NAMALWA (cell line): Measurements from ENCODE around the gene ZNF584.
"Not testable (repeated sequence)": the region's sequence is repeated elsewhere in the genome, so short reads cannot be mapped to it uniquely, and the experiment has no call there.

Source experiments
- DNase-seq: peaks from one replicate; pipeline ENCODE4 v3.0.0-alpha.2; 2015; ENCODE audit warnings: low spot score

ZNF584 gene

DNA sequence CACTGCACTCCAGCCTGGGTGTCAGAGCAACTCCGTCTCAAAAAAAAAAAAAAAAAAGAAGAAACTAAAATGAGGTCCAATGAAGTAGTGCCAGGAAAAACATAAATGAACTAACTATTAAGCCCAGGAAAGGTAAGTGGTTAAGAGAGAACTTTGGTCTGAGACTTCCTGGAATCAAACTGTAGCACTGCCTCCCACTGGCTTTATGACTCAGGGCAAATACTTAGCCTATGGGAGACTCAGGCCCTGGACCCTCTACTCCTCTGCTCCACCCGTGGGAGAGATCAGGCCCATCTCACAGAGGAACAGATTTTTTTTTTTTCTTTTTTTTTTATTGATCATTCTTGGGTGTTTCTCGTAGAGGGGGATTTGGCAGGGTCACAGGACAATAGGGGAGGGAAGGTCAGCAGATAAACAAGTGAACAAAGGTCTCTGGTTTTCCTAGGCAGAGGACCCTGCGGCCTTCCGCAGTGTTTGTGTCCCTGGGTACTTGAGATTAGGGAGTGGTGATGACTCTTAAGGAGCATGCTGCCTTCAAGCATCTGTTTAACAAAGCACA lies 4.5 kb upstream of the ZNF584 start:
- not testable (repeated sequence) for DNase-seq

DNA sequence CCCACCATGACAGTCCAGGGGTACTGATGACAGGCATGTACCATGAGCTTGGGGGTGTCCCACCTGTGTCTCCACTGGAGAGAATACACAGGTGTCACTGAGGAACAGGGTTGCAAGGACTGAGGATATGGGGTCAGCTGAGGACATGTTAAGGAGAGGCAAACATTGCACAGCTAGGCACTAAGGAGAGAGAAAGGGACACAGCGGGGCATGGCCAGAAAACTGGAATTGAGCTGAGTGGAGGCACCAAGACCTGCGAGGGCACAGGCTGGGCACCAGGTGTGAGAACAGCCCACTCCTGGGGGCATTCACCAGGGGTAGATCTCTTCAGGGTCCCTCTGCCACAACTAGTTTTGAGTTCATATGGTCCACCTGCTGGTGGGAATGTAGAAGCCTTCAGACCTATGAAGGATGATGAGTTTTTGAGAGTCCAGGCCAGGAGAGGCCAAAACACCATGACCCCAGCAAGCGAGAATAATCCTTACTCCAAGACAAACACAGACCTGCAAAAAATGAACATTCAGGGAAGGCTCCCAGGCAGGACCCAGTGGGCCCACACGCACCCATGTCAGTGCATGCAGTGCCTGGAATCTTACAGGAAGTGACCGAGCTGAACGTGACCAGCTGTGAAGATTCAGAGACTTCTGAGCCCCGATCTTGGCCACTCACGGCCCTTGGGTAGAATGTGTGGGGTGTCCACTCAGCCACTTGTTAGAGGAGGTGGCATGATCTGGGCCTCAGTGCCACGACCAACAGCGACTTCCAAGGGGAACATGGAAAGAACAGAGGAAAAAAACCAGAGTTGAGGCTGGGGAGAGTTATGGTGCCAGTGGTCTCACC lies 1.4 kb upstream of the ZNF584 start:
- DNase-seq, result peak; percentile 59

DNA sequence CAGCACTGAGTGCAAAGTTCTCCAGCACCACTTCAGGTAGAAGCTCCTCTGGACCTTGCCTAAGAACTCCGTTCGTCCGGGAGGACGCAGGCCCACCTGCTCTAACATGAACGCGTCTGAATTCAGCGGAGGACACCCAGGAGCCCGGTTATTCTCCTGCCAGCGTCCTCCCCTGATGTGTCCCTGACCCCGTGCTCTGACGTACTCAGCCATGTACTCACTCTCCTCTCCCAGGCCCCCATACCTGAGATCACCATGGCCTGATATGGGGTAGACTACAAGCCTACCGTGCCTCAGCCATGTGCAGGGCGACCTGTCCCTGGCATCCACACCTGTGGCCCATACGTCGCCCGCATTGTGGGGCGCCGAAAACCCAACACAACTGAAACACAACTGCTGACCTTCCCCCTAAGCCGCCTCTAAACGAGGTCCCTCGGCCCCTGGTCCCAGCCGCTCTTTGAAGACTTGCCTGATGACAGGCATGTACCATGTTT lies 744 bp upstream of the ZNF584 start:
- DNase-seq, result no peak

DNA sequence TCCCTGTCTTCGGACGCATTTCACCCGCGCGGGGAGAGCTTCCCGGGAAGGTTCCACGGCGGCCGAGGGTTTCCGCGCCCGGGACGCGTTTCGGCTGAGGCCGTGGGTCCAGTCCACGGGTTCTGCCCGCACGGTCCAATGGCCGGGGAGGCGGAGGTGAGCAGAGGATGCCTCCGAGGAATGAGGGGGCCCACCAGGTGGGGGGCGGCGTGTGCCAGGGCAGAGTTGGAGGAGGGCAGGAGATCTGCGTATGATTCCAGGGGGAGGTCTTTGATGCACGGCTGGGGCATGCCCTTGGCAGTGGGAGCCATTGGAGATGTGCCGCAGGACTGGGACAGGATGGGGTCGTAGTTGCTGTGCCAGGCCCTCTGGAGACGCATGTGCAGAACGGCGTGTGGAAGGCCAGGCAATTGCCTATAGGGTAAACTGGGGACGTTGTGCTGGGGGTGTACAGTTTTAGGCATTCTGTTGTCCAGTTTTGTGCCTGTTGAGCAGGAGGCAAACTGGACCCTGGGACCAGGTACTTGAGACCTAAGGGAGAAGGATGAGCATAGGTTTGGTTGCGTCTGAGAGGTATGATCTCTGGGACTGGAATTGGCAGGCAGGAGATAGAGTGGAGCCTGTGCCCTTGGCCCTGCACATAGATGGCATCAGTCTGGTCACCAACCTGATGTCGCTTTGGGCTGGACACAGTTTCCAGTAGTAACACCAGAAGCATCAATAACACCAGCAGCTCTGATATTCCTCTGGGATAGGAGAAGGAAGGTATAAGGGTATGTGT lies 751 bp downstream of the ZNF584 start:
- DNase-seq, result peak; percentile 41

DNA sequence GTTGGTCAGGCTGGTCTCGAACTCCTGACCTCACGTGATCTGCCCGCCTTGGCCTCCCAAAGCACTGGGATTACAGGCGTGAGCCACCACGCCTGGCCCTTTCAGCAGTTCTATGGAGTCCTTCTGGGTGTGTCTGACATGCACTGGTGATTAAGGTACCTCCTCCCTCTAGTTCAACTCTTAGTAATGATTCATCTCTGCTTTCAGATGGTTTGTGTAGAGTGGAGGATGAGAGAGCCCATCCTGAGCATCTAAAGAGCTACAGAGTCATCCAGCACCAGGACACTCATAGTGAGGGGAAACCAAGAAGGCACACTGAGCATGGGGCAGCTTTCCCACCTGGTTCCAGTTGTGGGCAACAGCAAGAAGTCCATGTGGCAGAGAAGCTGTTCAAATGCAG lies 8.2 kb downstream of the ZNF584 start:
- DNase-seq, result no peak

DNA sequence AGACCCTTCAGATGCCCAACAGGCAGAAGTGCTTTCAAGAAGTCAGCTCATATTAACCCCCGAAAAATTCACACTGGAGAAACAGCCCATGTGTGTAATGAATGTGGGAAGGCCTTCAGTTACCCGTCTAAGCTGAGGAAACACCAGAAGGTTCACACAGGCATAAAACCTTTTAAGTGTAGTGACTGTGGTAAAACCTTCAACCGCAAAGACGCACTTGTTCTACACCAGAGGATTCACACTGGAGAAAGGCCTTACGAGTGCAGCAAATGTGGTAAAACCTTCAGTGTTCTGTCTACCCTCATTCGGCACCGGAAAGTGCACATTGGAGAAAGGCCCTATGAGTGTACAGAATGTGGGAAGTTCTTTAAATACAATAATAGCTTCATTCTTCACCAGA lies 8.6 kb downstream of the ZNF584 start:
- no peak for DNase-seq

DNA sequence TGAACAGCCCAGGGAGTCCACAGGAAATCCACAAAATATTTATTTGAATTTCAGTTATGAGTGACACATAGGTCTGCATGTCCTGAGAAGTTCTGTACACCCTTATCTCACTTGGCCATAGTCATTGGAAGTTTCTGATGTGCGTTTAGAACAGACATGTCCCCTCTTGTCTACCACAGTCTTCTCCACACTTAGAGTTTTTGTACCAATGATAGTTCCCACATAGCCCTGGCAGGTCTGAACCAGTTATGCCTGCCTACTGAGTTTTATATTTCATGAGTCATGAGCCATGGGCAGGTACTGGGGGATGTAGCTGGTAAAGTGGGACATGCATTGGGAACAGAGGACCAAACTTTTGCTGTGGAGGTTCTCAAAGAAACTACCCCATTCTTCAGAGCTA lies 20.2 kb downstream of the ZNF584 start:
- no peak for DNase-seq

DNA sequence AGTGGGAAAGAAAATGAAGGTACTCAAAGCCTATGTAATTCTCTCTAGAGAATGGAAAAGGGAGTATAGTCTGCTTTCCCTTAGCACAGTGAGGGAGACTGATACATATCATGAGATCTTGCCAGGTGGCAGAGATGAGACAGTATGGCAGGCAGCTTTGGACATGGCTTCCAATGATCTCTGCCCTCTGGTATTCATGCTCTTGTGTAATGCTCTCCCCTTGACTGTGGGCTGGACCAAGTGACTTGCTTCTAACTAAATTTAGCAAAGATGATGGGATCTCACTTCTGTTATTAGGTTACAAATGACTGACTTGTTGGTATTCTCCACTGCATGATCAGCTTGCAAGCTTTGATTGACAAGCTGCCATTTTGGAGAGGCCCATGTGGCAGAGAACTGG lies 21.3 kb downstream of the ZNF584 start:
- no peak for DNase-seq

DNA sequence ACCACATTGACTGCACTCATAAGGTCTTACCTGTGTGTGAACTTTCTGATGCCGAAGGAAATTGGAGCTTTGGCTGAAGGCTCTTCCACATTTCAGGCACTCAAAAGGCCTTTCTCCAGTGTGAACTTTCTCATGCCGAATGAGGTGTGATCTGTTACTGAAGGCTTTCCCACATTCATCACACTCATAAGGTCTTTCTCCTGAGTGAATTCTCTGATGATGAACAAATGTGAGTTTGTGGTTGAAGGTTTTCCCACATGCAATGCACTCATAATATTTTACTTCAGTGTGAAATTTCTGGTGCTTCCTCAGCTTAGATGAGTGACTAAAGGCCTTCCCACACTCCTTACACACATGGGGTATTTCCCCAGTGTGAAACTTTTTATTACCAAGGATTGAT lies 25.8 kb downstream of the ZNF584 start:
- DNase-seq, result no peak

DNA sequence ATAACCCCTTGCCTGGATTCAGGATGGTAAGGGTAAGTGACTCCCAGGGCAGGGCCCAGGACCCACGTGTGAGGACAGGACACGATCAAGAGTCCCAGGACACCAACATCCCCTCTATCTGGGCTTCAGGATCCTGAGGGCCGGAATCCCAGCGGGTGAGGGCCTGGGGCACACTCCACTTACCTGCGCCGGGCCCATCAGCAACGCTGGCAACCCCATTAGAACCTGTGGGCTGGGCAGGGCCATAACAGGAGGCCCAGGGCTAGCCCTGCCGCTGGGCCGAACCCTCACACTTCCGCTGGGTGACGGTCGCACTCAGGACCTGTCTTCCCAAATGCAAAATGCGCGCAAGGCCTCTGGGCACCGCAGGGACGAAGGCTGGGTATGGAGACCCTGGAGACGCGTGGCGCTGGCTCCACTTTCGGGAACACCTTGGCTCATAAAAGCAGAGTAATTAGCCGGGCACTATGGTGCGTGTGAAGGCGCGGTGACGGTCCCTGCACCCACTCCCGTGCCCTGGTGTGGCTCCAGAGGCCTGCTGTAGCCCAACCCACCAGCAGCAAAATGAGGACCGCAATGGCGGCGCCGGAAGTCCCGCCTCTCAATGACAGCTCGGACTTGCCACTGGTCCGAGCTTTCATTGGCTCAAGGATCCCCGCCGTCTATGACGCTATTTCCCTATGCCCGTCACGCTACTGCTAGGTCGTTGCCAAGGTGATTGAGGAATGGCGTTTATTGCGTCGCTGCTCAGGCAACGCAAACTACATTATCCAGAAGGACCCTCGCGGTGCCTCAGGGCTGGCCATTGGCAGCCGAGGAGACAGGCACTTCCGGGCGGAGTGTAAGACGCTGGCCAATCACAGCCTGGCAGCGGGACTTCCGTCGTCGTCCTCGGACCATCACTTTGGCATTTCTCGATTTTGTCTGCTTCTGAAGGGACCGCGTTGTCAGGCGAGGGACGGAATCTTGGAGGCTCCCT lies 31.4 kb downstream of the ZNF584 start, which contains the start of gene ZNF132:
ZNF132 (minus strand) TSS at position 578 of the 979 bp plus-strand sequence; CDS start at position 246, 332 bp downstream.
- peak; percentile 98 for DNase-seq

DNA sequence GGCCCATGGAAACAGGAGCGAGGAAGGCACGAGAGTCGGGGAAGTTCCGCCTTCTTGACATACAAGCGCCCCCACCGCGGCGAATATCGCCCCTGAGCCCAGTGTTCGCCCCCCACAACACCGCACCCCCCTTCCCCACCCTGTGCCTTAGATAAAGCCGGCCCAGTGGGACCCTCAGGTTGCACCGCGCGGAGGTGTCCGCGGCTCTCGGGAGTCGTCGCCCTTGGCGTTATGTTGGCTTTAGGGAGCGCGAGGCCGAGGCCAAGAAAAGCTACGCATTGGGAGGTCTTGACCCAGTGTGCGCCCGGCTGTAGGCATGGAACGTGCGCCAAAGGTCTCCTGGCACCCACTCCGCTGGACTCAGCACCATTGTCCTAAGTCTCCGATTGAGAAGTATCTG lies 32.1 kb downstream of the ZNF584 start:
- no peak for DNase-seq

DNA sequence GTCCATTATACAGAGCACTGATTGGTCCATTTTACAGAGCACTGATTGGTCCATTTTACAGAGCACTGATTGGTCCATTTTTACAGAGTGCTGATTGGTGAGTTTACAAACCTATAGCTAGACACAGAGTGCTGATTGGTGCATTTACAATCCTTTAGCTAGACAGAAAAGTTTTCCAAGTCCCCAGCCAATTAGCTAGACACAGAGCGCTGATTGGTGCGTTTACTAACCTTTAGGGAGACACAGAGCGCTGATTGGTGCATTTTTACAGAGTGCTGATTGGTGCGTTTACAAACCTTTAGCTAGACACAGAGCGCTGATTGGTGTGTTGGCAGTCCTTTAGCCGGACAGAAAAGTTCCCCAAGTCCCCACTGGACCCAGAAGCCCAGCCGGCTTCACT lies 34.5 kb downstream of the ZNF584 start:
- peak; percentile 42 for DNase-seq

DNA sequence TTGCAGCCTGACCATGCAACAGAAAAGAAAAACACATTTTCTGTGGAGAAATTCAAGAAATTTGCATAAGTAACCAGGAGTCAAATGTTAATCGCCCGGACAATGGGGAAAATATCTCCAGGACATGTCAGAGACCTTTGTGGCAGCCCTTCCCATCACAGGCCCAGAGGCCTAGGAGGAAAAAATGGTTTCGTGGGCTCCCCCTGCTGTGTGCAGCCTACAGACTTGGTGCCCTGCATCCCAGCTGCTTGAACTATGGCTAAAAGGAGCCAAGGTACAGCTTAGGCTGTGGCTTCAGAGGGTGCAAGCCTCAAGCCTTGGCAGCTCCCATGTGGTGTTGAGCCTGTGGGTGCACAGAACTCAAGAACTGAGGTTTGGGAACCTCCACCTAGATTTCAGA lies 40.4 kb downstream of the ZNF584 start:
- DNase-seq, result not testable (repeated sequence)

DNA sequence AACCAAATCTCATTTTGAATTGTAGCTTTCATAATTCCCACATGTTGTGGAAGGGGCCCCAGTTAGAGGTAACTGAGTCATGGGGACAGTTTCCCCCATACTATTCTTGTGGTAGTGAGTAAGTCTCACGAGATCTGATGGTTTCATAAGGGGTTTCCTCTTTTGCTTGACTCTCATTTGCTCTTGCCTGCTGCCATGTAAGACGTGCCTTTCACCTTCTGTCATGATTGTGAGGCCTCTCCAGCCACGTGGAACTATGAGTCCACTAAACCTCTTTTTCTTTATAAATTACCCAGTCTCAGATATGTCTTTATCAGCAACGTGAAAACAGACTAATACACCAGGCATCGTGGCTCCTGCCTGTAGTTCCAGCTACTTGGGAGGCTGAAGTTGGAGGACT lies 41.5 kb downstream of the ZNF584 start:
- DNase-seq, result not testable (repeated sequence)

DNA sequence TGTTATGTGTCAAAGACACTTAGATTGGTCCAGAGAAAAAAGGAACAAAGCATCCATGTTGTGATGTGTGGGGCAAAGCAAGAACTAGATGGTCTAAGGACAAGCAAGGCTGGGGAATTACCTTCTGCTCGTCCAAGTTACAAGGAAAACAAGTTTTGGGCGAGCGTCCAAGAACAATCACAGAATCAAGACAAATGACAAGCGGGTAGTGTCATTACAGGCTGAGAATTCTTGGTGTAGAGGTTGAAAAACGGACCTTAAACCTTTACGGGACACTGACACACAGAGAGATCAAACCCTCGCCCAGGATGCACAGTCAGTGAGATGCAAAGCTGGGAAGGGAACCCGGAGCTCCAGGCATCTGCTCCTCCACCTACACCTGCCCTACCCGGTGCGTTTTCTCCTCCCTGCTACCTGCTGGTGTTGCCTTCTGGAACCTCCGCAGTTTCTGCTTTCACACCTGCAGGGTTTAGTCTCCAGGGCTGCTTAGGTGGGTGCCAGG lies 42.5 kb downstream of the ZNF584 start:
- no peak for DNase-seq

DNA sequence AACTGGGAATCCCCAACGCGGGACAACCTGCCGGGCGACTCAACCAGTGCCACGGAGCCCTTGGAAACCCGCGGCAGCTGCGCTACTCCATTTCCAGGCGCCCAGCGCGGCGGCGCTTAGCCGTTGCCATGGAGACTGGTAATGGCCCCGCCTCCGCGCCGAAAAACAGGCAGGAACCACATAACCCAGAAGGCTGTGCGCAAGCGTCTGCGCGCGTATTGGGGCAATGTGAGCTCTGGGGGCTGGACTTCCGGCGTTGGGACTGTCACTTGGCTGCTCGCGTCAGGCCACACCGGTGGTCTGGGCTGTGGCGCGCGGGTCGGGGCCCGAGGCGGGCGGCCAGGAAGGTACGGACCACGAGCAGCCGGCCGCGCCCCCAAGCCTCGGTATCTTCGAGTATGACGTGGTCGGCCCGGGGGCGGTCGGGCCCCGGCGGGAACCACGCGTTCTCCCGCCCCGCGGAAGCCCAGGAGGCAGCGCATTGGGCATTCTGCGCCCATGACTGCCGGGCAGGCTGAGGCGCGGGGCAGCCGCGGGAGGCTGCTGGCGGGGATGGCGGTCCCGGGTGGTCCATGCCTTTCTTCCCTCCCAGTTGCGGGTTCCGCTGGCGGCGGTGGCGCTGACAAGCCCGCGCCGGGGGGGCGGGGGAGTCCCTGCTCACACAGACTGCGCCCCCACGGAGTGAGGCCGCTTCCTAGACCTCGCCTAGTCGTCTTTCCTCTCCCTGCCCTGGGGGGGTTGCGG lies 43.1 kb downstream of the ZNF584 start, which contains the start of gene ZNF324B:
ZNF324B (plus strand) TSS at position 265 of the 744 bp plus-strand sequence. CDS start 2,080 bp downstream, outside the sequence.
- peak; percentile 98 for DNase-seq

DNA sequence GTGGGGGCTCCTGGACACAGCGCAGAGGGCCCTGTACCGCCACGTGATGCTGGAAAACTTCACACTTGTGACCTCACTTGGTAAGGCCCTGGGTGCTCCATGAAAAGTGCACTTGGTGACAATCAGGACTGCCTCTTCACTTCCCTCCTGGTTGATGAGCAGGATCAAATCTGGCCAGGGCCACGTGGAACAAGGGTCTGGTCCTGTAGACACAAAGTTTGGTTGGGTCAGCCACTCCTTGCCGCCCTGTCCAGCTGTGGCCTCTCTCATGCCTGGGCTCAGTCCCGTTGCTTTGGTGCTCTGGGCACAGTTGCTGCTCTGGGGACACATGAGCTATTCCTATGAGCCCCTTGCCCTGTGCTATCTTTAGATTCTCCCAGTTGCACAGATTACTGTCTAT lies 45.3 kb downstream of the ZNF584 start:
- no peak for DNase-seq

DNA sequence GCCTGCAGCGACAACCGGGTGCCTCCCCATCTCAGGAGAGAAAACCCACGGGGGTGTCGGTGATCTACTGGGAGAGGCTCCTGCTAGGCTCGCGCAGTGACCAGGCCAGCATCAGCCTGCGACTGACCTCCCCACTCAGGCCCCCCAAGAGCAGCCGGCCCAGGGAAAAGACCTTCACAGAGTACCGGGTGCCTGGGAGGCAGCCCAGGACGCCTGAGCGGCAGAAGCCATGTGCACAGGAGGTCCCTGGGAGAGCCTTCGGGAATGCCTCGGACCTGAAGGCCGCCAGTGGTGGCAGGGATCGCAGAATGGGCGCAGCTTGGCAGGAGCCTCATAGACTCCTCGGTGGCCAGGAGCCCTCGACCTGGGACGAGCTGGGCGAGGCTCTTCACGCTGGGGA lies 46.9 kb downstream of the ZNF584 start:
- DNase-seq, result no peak

DNA sequence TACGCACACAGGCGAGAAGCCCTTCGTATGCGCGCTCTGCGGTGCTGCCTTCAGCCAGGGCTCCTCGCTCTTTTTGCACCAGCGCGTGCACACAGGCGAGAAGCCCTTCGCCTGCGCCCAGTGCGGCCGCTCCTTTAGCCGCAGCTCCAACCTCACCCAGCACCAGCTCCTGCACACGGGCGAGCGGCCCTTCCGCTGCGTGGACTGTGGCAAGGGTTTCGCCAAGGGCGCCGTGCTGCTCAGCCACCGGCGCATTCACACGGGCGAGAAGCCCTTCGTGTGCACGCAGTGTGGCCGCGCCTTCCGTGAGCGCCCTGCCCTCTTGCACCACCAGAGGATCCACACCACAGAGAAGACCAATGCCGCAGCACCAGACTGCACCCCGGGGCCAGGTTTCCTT lies 47.7 kb downstream of the ZNF584 start:
- no peak for DNase-seq

DNA sequence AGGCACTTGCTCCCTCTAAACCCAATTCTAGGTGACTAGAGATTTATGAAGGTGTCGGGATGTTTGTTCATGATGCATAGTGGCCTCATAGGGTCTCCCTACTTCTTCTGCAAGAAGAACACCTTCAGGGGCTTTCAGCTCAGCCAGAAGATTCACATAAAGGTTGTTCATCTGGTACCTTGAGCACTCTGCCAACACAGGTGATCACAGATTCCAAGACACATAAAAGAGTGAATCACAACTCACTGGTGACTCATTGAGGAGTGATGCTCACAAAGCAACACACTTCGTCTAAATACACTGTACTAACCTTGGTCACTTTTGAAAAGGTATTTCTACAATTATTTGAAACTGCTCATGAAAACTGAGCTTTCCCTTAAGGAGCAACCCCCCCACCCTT lies 51.6 kb downstream of the ZNF584 start:
- no peak for DNase-seq
